HUDEP-2 (cell line): Measurements from ENCODE around the gene BAHCC1.

Source experiments
- DNase-seq, 76 experiments: peaks; one replicate each; lab custom pipeline; 2025; ENCODE audit not compliant: unreplicated experiment in 76 of 76; lab: John Stamatoyannopoulos, UW

The BAHCC1 gene

DNA sequence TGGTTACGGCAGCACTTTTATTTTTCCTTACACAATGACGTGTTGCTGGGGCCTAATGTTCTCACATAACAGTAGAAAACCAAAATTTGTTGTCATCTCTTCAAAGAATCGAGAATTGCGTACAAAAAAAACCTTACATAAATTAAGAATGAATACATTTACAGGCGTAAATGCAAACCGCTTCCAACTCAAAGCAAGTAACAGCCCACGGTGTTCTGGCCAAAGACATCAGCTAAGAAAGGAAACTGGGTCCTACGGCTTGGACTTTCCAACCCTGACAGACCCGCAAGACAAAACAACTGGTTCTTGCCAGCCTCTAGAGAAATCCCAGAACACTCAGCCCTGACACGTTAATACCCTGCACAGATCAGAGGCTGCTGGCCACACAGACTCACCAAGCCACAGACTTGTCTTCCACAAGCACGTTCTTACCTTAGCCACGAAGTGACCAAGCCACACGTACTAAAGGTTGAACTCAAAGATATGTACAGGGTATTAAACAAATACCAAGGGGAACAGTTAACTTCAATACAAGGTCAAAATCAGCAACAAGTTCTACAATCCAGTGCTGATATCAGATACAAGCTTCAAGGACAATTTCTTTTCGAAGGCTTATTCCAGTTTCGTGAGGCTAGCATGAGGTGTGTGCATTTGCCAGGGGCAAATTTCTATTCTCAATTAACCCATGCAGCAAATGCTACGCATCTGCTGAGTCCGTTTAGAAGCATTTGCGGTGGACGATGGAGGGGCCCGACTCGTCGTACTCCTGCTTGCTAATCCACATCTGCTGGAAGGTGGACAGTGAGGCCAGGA lies 114.9 kb downstream of the BAHCC1 start:
- DNase-seq: peak in 1 of 76 experiments; percentile 26

DNA sequence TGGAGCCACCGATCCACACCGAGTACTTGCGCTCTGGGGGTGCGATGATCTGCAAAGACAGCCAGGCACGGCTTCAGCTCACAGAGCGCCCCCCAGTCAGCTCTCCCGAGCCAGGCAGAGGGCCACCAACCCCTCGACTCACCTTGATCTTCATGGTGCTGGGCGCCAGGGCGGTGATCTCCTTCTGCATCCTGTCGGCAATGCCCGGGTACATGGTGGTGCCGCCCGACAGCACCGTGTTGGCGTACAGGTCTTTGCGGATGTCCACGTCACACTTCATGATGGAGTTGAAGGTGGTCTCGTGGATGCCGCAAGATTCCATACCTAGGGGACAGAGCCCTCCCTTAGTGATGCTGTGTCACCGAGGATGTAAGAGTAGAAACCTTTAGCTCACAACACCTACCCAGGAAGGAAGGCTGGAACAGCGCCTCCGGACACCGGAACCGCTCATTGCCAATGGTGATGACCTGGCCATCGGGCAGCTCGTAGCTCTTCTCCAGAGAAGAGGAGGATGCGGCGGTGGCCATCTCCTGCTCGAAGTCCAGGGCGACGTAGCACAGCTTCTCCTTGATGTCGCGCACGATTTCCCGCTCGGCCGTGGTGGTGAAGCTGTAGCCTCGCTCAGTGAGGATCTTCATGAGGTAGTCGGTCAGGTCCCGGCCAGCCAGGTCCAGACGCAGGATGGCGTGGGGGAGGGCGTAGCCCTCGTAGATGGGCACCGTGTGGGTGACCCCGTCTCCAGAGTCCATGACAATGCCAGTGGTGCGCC lies 115.7 kb downstream of the BAHCC1 start:
- no peak for DNase-seq

DNA sequence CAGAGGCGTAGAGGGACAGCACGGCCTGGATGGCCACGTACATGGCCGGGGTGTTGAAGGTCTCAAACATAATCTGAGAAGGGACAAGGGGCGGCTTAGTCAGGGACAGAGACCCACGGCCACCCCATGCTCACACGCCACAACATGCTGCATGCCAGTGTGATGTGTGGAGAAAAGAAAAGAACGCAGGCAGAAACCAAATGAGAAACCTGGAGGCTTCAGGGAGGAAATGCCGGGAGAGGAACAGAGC lies 116.2 kb downstream of the BAHCC1 start:
- DNase-seq: no peak

DNA sequence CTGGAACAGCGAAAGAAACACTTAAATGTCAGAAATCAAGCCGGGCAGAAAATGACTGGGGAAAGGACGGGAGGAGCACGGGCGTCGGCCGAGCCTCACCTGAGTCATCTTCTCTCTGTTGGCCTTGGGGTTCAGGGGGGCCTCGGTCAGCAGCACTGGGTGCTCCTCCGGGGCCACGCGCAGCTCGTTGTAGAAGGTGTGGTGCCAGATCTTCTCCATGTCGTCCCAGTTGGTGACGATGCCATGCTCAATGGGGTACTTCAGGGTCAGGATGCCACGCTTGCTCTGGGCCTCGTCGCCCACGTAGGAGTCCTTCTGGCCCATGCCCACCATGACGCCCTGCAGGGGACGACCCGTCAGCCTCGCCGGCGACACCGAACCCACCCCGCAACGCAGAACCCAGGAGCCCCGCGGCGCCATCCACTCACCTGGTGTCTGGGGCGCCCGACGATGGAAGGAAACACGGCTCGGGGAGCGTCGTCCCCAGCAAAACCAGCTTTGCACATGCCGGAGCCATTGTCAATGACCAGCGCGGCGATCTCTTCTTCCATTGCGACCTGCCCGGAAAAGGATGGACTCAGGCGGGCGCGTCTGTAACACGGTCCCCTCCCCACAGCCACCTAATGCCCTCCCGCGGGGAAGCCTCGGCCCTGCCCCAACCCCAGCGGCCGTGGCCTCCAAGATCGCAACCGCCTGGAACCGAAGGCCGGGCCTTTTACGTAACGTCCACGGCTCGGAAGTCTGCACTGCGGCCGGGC lies 116.7 kb downstream of the BAHCC1 start:
- DNase-seq: peak in 2 of 76 experiments; percentile 10 to 54

DNA sequence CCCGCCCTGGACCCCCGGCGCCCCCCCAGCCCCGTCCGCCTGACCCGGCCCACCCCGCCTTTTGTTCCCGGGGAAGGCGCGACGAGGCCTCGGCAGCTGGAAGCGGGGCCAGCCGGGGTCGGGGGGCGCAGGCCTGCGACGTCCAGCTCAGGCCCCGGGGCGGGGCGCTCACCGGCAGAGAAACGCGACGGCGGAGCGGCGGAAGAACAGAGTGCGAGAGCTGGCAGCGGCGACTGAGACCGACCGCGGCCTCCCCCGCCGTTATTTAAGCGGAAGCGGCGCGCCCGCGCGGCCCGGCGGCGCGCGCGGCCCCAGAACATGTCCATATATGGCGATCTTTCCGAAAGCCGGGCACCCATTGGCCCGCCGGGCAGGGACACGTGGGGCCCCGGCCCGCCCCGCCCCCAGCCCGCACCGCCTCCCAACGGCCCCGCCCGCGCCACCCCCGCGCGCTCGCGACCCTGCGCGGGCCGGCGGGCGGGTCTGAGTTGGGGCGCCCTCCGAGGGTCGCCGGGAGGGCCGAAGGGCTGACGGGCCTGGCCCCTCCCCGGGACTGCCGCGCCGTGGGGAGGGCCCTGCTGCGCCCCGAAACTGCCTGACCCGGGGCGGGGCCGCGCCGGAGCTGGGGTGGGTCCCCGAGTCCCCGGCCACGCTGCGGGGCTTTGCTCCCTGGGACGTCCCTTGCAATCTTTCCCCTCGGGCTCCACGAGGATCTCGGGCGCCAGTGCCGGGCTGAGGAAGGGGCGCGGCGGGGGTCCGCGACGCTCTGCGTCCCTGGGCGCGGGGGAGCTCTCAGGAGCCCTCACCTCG lies 117.5 kb downstream of the BAHCC1 start, which contains the start of gene ACTG1:
Gene ACTG1, minus strand, starts transcription at position 238 of the 810 bp plus-strand sequence. CDS start 445 bp downstream, outside the sequence.
- peak in 72 of 76 experiments; percentile 25 to 90 (median 78) for DNase-seq

DNA sequence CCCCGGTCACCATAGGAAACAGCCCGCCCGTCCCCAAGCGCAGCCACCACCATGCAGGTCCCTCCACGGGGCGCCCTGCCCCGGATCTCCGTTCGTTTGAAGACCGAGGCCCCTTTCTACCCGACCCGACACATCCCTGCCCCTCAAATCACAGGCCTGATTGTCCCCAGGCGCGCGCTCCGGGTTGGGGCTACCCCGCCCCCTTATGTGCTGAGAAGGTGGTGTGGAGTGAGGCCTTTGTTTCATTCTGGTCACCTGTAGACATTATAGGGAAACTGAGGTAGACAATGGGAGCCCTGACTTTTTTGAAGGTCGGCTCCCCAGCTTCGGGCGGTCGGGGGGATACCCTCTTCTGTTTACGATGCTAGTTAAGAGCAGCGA lies 118.1 kb downstream of the BAHCC1 start:
- DNase-seq: peak in 8 of 76 experiments; percentile 14 to 48 (median 21)

DNA sequence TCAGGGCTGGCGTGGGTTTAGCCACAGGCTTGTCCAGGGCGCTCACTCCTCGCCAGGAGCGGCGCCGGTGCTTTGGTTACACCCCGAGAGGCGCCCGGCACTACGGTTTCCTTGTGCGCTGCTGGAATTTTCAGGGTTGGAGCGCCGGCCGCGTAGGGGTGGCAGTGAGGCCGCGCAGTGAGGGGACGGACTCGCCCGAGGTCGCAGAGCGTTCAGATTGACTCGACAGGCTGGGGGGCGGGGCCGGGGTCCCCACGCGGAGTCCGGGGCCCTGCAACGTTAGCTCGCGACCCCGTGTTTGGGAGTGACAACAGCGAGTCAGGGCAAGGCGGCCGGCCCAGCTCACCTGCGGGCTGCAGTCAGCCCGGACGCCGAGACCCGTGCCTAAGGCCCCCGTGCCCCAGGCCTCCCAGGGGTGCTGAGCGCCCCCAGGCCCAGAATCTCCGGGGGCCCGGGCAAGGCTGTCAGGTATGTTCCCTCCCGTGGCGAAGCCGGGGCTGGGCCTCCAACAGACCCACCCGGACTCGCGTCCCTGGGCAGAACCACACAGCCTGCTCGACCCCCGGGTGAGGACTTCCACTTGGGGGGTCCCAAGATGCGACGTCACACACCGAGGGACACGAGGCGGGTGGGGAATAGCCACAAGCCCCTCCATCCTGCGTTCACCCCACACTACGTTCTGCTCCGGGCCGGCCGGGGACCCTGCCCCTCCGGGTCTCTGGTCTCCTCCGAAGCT lies 118.7 kb downstream of the BAHCC1 start:
- DNase-seq: peak in 6 of 76 experiments; percentile 13 to 48 (median 20)

DNA sequence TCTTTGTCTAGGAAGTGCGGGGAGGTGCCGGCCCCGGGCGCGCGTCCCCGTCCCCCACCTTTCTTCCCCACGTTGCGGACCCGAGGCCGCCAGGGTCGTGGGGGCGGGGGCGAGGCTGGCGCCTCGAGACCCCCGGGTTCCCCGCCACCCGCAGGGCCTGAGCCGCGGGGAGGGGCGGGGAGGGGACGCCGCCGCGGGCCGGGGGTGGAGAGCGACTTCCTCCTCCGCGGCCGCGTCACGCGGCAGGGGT lies 119.2 kb downstream of the BAHCC1 start:
- no peak for DNase-seq

DNA sequence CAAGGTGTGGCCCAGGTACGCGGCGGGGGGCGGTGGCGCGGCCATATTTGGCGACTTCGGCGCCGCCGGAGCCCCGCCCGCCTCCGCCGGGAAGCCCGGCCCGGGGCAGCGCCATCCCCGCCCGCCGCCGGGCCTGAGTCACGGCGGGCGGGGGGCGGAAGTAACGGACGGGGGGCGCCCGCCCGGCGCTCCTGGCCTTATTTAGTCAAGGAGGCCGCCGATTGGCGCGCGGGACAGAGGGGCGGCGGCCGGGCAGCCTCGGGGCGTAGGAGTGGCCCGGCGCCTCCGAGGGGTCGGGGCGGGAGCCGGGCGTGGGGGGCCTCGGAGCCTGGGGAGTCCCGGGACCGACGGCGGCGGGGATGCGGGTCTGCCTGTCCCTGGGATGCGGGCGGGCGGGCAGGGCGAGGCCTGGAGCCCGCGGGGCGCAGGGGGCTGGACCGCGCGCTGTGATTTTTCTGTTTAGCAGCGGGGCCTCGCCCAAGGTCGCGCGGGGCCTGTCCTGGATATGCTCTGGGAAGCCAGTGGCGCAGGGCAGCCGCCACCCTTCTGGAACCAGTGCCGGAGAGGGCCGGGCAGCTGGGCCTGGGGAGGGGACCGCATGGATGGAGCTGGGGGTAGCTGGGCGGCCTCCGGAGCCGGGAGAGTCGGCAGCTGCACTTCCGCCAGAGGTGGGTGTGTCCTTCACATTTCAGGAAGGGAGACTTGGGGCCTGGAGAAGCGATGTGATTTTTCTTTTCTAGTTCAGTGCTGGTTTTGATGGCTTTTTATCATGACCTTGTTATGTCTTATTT lies 119.7 kb downstream of the BAHCC1 start:
- no peak for DNase-seq

DNA sequence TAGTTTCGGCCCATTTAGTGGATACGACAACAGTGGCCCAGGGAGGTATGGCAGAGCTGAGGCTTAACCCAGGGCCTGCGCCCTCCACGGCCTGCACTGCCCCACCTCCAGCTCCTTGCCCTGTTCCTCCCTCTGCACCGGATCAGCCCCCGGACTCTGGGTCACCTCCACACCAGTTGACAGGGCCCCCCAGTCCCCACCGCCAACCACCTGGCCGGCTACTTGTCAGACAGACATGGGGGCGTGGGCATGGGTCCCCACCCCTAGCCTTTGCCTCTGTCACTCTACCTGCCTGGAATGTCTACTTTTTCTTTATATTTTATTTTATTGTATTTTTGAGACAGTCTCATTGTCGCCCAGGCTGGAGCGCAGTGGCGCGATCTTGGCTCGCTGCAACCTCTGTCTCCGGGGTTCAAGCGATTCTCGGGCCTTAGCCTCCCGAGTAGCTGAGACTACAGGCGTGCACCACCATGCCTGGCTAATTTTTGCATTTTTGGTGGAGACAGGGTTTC lies 120.3 kb downstream of the BAHCC1 start:
- DNase-seq: no peak
